Duodenal mucosa (tissue), 2 donors: ENCODE results near the gene RENBP.
"Not testable (repeated sequence)": the region's sequence is repeated elsewhere in the genome, so short reads cannot be mapped to it uniquely, and the experiment has no call there.

Experiments
- H3K27ac ChIP-seq: one replicate; pipeline ENCODE4 v1.7.0; 2013; ENCODE audit warnings: low read depth, low read length
- H3K27me3 ChIP-seq, 2 donors: one replicate each; pipeline ENCODE4 v1.7.0; 2013; ENCODE audit warnings: low read length in 2 of 2, control low read depth in 1 of 2; ENCODE audit not compliant: insufficient read depth in 2 of 2, control insufficient read depth in 1 of 2
- H3K36me3 ChIP-seq, 2 donors: one replicate each; pipeline ENCODE4 v1.7.0; 2013; ENCODE audit warnings: low read length in 2 of 2, control low read depth in 1 of 2; ENCODE audit not compliant: insufficient read depth in 2 of 2, control insufficient read depth in 1 of 2
- H3K4me1 ChIP-seq, 2 donors: one replicate each; pipeline ENCODE4 v1.7.0; 2013; ENCODE audit warnings: low read length in 2 of 2, control low read depth in 1 of 2; ENCODE audit not compliant: insufficient read depth in 2 of 2, control insufficient read depth in 1 of 2
- H3K4me3 ChIP-seq, 2 donors: one replicate each; pipeline ENCODE4 v1.7.0; 2013; ENCODE audit warnings: low read length in 2 of 2, low read depth in 1 of 2
- H3K9ac ChIP-seq, 2 donors: one replicate each; pipeline ENCODE4 v1.7.0; 2013; ENCODE audit warnings: low read length in 2 of 2, low read depth in 1 of 2
- H3K9me3 ChIP-seq, 2 donors: one replicate each; pipeline ENCODE4 v1.7.0; 2013; ENCODE audit warnings: low read length in 2 of 2, control low read depth in 1 of 2; ENCODE audit not compliant: control insufficient read depth in 1 of 2

RENBP gene

GRCh38 chrX:153981771-153982533 lies 37.5 kb upstream of the RENBP start:
- Histone ChIP-seq H3K9me3 (no peaks in the 10 kb centered on the region), H3K9ac (no peak overlapping the region), H3K4me1 (peaks cover 18 to 34% of the 10 kb centered on the region in 2 donors), H3K36me3 (no peaks in the 10 kb centered on the region), H3K4me3 (no peak overlapping the region), H3K27ac (no peak overlapping the region), H3K27me3 (no peaks in the 10 kb centered on the region)

GRCh38 chrX:153981231-153981630 lies 36.8 kb upstream of the RENBP start:
- Histone ChIP-seq H3K36me3 (no peaks in the 10 kb centered on the region), H3K27me3 (no peaks in the 10 kb centered on the region), H3K27ac (no peak overlapping the region), H3K9me3 (no peaks in the 10 kb centered on the region), H3K9ac (peak overlapping the region in 1 of 2 donors; percentile 32), H3K4me1 (peaks cover 18 to 34% of the 10 kb centered on the region in 2 donors), H3K4me3 (no peak overlapping the region)

- peaks cover 18 to 34% of the 10 kb centered on the region in 2 donors for H3K4me1 ChIP-seq
- H3K36me3 ChIP-seq, H3K9me3 ChIP-seq, H3K4me3 ChIP-seq, H3K9ac ChIP-seq, H3K27me3 ChIP-seq, H3K27ac ChIP-seq: not testable (repeated sequence)
Observed at GRCh38 chrX:153980394-153980793, 36.0 kb upstream of the RENBP start.

GRCh38 chrX:153974726-153975286 lies 30.4 kb upstream of the RENBP start:
- Histone ChIP-seq H3K9ac (peak overlapping the region; percentile 76 to 86), H3K27ac (no peak overlapping the region)

GRCh38 chrX:153974003-153974725 lies 29.7 kb upstream of the RENBP start:
- Histone ChIP-seq H3K27ac (peak overlapping the region; percentile 97), H3K4me3 (peak overlapping the region in 1 of 2 donors; percentile 75)

More at GRCh38 chrX:153974726-153975286, 30.4 kb upstream of the RENBP start:
- H3K36me3 ChIP-seq: no peaks in the 10 kb centered on the region
- no peaks in the 10 kb centered on the region for H3K27me3 ChIP-seq
- H3K9me3 ChIP-seq: no peaks in the 10 kb centered on the region
- peak overlapping the region in 1 of 2 donors; percentile 75 for H3K4me3 ChIP-seq
- peaks cover 17 to 18% of the 10 kb centered on the region in 2 donors for H3K4me1 ChIP-seq

GRCh38 chrX:153973127-153974002 lies 28.9 kb upstream of the RENBP start:
- peaks cover 18 to 31% of the 10 kb centered on the region in 2 donors for H3K4me1 ChIP-seq
- H3K9me3 ChIP-seq: no peaks in the 10 kb centered on the region
- H3K4me3 ChIP-seq: peak overlapping the region; percentile 66 to 75
- peak overlapping the region; percentile 76 to 86 for H3K9ac ChIP-seq
- H3K36me3 ChIP-seq: no peaks in the 10 kb centered on the region
- peak overlapping the region; percentile 97 for H3K27ac ChIP-seq
- H3K27me3 ChIP-seq: no peaks in the 10 kb centered on the region

More at GRCh38 chrX:153974003-153974725, 29.7 kb upstream of the RENBP start:
- no peaks in the 10 kb centered on the region for H3K27me3 ChIP-seq
- no peaks in the 10 kb centered on the region for H3K36me3 ChIP-seq
- no peaks in the 10 kb centered on the region for H3K9me3 ChIP-seq
- peaks cover 17 to 23% of the 10 kb centered on the region in 2 donors for H3K4me1 ChIP-seq
- H3K9ac ChIP-seq: peak overlapping the region; percentile 76 to 86

- Histone ChIP-seq H3K4me1 (peaks cover 27 to 39% of the 10 kb centered on the region in 2 donors), H3K27me3 (no peaks in the 10 kb centered on the region), H3K36me3 (no peaks in the 10 kb centered on the region), H3K27ac (peak within 1 kb of the TSS; percentile 97), H3K9me3 (no peaks in the 10 kb centered on the region), H3K9ac (peak within 1 kb of the TSS; percentile 83 to 98), H3K4me3 (peak within 1 kb of the TSS; percentile 86 to 88)
Observed at GRCh38 chrX:153972368-153973126, 28.1 kb upstream of the RENBP start, which contains the start of gene TMEM187. TMEM187 (plus strand) TSS chrX:153972754; CDS start chrX:153982063, 9,309 bp downstream.

- Histone ChIP-seq H3K4me3 (peak within 1 kb of the TSS; percentile 86 to 88), H3K9me3 (no peaks in the 10 kb centered on the region), H3K4me1 (peaks cover 35 to 47% of the 10 kb centered on the region in 2 donors), H3K36me3 (no peaks in the 10 kb centered on the region), H3K9ac (peak within 1 kb of the TSS; percentile 83 to 98), H3K27ac (peak within 1 kb of the TSS; percentile 97), H3K27me3 (no peaks in the 10 kb centered on the region)
Observed at GRCh38 chrX:153971450-153972367, 27.3 kb upstream of the RENBP start, which contains the start of gene HCFC1. HCFC1 (minus strand) TSS chrX:153971818; CDS start chrX:153970840, 978 bp downstream.
